ENCODE data around the gene TBC1D22A.

Gene TBC1D22A

GRCh38 chr22:47149976-47150375, 387.5 kb downstream of the TBC1D22A start:
- no peak for DNase-seq

GRCh38 chr22:47150426-47150825, 388.0 kb downstream of the TBC1D22A start:
- no peak for DNase-seq

- DNase-seq: no peak
Measured at GRCh38 chr22:47151064-47151463, 388.6 kb downstream of the TBC1D22A start.

GRCh38 chr22:47151490-47151889, 389.0 kb downstream of the TBC1D22A start:
- DNase-seq: no peak

GRCh38 chr22:47152236-47152635, 389.8 kb downstream of the TBC1D22A start:
- no peak for DNase-seq

- DNase-seq: no peak
Measured at GRCh38 chr22:47152938-47153337, 390.5 kb downstream of the TBC1D22A start.

- DNase-seq: no peak
Measured at GRCh38 chr22:47153854-47154525, 391.5 kb downstream of the TBC1D22A start.

GRCh38 chr22:47154621-47155081, 392.2 kb downstream of the TBC1D22A start:
- DNase-seq: peak; percentile 83

GRCh38 chr22:47155131-47155885, 392.9 kb downstream of the TBC1D22A start:
- no peak for DNase-seq

GRCh38 chr22:47155912-47156311, 393.5 kb downstream of the TBC1D22A start:
- no peak for DNase-seq

GRCh38 chr22:47156352-47157092, 394.1 kb downstream of the TBC1D22A start:
- no peak for DNase-seq

- no peak for DNase-seq
Measured at GRCh38 chr22:47157093-47157420, 394.6 kb downstream of the TBC1D22A start.

- DNase-seq: no peak
Measured at GRCh38 chr22:47157486-47158270, 395.2 kb downstream of the TBC1D22A start.

GRCh38 chr22:47158457-47158856, 396.0 kb downstream of the TBC1D22A start:
- no peak for DNase-seq

GRCh38 chr22:47159592-47159991, 397.1 kb downstream of the TBC1D22A start:
- DNase-seq: no peak

GRCh38 chr22:47160141-47160541, 397.7 kb downstream of the TBC1D22A start:
- no peak for DNase-seq

GRCh38 chr22:47160781-47161520, 398.5 kb downstream of the TBC1D22A start:
- DNase-seq: peak; percentile 6

GRCh38 chr22:47161631-47162030, 399.2 kb downstream of the TBC1D22A start:
- DNase-seq: no peak

- DNase-seq: no peak
Measured at GRCh38 chr22:47162865-47163264, 400.4 kb downstream of the TBC1D22A start.

- no peak for DNase-seq
Measured at GRCh38 chr22:47163481-47163855, 401.0 kb downstream of the TBC1D22A start.

- DNase-seq: no peak
Measured at GRCh38 chr22:47163856-47164513, 401.5 kb downstream of the TBC1D22A start.

Data from right hindlimb (tissue), 1 donor.